ENCODE results near the gene EXOSC1.
"Not testable (repeated sequence)": the region's sequence is repeated elsewhere in the genome, so short reads cannot be mapped to it uniquely, and the experiment has no call there.

The EXOSC1 gene

DNA sequence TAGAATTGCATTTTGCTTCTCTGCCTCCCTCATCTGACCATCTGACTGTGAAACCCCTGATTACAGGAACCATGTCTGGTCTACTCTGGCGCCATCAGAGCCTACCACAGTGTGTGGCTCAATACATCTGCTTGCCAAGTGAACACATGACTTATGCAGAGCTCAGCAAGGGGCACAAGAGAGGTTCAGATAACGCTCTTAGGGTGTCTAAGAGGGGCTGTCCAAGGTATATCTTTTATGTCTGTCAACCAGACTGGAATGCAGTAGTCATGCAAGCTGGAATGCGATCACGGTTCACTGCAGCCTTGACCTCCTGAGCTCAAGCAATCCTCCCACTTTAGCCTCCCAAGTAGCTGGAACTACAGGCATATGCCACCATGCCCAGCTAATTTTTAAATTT lies 34.4 kb downstream of the EXOSC1 start:
- in situ Hi-C loops (cut with HindIII; ENCODE audit: low sequenced_read_pairs) = no loop called here

GRCh38 chr10:97408496-97408992 lies 37.3 kb downstream of the EXOSC1 start:
- in situ Hi-C loops (cut with HindIII; ENCODE audit: low sequenced_read_pairs) = no loop called here

DNA sequence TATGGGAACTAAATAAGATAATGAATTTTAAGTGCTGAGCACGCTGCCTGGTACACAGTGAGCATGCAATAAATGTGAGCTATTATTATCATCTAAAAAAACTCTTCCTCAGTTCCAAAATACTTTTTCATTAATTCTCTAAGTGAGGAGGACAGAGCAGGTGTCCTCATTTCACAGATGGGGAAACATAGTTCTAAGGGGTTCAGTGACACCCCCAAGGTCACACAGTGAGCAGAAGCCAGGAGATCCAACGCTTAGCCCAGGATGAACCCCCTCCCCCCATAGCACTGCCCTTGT lies 37.9 kb downstream of the EXOSC1 start:
- in situ Hi-C loops (cut with HindIII; ENCODE audit: low sequenced_read_pairs) = no loop called here

- in situ Hi-C loops (cut with HindIII; ENCODE audit: low sequenced_read_pairs) = no loop called here
Measured at GRCh38 chr10:97407211-97407951, 38.4 kb downstream of the EXOSC1 start.

DNA sequence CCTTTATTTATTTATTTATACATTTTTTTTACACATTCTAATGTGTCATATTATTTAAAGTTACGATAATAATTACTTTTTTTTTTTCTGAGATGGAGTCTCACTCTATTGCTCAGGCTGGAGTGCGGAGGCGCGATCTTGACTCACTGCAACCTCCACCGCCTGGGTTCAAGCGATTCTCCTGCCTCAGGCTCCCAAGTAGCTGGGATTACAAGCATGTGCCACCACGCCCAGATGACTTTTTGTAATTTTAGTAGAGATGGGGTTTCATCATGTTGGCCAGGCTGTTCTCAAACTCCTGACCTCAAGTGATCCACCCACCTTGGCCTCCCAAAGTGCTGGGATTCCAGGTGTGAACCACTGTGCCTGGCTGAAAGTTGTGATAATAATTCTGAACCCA lies 39.3 kb downstream of the EXOSC1 start:
- in situ Hi-C loops (cut with HindIII; ENCODE audit: low sequenced_read_pairs) = not testable (repeated sequence)

GRCh38 chr10:97406064-97406463 lies 39.7 kb downstream of the EXOSC1 start:
- in situ Hi-C loops (cut with HindIII; ENCODE audit: low sequenced_read_pairs) = no loop called here

DNA sequence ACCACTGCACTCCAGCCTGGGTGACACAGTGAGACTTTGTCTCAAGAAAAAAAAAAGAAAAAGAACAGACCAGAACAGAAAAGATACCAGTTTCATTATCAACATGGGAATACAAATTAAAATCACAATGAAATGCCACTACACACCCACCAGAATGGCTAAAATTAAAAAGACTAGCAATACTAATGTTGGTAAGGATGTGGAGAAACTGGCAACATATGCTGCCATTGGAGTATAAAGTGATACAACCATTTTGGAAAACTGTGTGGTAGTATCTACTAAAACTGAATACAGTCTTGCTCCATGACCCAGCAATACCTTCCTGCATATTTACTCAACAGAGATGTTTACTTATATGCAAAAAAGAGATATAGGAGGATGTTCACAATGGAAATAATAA lies 41.8 kb downstream of the EXOSC1 start:
- in situ Hi-C loops (cut with HindIII; ENCODE audit: low sequenced_read_pairs) = no loop called here

- in situ Hi-C loops (cut with HindIII; ENCODE audit: low sequenced_read_pairs) = no loop called here
Measured at GRCh38 chr10:97401455-97401919, 44.3 kb downstream of the EXOSC1 start.

- in situ Hi-C loops (cut with HindIII; ENCODE audit: low sequenced_read_pairs) = no loop called here
Measured at GRCh38 chr10:97400665-97401454, 44.9 kb downstream of the EXOSC1 start, which contains the start of gene RRP12. Gene RRP12, minus strand, starts transcription at chr10:97401340. Its CDS starts 109 bp downstream, at chr10:97401231.

- in situ Hi-C loops (cut with HindIII; ENCODE audit: low sequenced_read_pairs) = no loop called here
Measured at GRCh38 chr10:97399843-97400545, 45.8 kb downstream of the EXOSC1 start.

- in situ Hi-C loops (cut with HindIII; ENCODE audit: low sequenced_read_pairs) = no loop called here
Measured at GRCh38 chr10:97396056-97396455, 49.8 kb downstream of the EXOSC1 start.

DNA sequence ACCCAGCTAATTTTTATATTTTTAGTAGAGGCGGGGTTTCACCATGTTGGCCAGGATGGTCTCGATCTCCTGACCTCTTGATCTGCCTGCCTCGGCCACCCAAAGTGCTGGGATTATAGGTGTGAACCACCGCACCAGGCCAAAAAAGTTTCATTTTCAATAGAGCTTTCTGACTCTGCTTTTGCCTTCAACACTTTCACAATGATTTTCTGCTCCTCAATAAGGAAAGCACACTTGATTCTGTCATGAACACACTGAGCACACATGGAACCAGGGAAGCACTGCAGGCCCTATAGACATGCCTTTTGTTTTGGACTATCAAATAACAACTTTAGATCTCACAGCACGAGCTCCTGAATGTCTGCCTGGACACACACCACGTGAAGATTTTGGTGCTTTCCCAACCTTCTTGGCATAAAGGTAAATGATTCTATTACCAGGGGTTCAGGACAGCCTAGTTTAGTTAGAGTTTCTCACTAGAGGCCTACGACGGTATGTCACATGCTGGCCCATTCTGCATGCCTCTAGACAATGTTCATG lies 52.7 kb downstream of the EXOSC1 start:
- in situ Hi-C loops (cut with HindIII; ENCODE audit: low sequenced_read_pairs) = no loop called here

DNA sequence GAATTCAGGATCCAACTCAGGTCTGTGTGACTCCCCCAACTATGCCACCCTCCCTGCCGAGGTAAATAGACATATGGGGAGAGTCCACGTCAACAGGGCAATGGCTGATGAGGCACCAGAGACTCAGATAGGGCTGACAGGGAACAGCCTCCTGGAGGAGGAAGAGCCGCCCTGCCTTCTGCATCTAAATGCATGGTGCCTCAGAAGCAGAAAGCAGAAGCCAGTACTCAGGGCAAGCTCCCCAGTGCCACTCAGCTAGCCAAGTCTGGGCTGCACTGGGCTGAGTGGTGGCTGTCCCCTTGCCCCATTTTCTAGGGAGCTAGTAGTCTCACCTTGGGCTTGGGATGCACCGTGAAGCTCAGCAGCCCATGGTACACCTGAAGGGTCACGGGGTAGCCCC lies 55.7 kb downstream of the EXOSC1 start:
- in situ Hi-C loops (cut with HindIII; ENCODE audit: low sequenced_read_pairs) = no loop called here

DNA sequence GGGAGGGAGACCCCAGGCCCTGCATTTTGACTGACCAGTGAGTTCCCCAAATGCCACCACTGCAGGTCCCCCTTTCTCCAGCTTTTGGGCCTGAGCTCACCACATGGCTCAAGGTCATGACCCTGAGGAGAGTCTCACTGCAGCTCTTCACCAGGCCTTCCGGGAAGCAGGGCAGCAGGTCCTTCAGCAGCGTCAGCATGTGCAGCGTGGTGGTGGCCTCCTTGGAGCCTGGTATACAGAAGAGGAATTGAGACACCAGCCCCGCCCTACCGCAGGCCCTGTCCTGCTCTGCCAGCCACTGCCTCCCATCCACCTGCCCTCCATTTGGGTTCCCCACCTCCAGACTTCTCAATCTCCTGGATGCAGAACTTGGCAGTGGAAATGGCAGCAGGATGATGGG lies 57.7 kb downstream of the EXOSC1 start:
- in situ Hi-C loops (cut with HindIII; ENCODE audit: low sequenced_read_pairs) = no loop called here

All from endothelial cell of hepatic sinusoid (primary cell).